ENCODE measurements around the gene SRRM5. TPM values are rescaled to one million over a fixed set of nuclear protein-coding genes. Genes with fewer than 3 reads are reported as not detected.
A peak's percentile ranks its signal among the peaks of the same experiment; 100 is the strongest.

Gene SRRM5
- total RNA-seq, 4 donors from 2014 or later, result 0.13 to 0.42 (median 0.25) TPM

- TF ChIP-seq POLR2A (IDR thresholded peaks at IDR 0.05; ENCODE audit: low read depth) (no peak), POLR2AphosphoS5 (IDR thresholded peaks at IDR 0.05) (no peak), CTCF (IDR thresholded peaks at IDR 0.05) (no peak), EP300 (IDR thresholded peaks at IDR 0.05) (no peak)
- DNase-seq (ENCODE audit: extremely low spot score), result no peak
- intact Hi-C loops (cut with DNase I), result no loop called here
- 99% methylated on average over 8 of the region's 8 CpGs for WGBS
- no peaks in the 10 kb centered on the region for H3K27me3 ChIP-seq
- H3K27ac ChIP-seq (replicated peaks in 1 of 4), result no peak overlapping the region
- H3K36me3 ChIP-seq, result peaks cover 9 to 38% (median 32%) of the 10 kb centered on the region in 4 donors
- H3K9me3 ChIP-seq, result peaks cover 0 to 3% (median 0%) of the 10 kb centered on the region in 4 donors
- H3K4me1 ChIP-seq, result no peaks in the 10 kb centered on the region
- H3K4me3 ChIP-seq, result no peak overlapping the region
Observed at GRCh38 chr19:43658494-43658893, 46.6 kb downstream of the SRRM5 start.

GRCh38 chr19:43660301-43660970 lies 48.5 kb downstream of the SRRM5 start:
- WGBS, result 88% methylated on average over 7 of the region's 7 CpGs
- Histone ChIP-seq H3K9me3 (peaks cover 0 to 3% (median 0%) of the 10 kb centered on the region in 4 donors), H3K4me3 (no peak overlapping the region), H3K36me3 (peaks cover 4 to 30% (median 23%) of the 10 kb centered on the region in 4 donors), H3K27ac (replicated peaks in 1 of 4) (no peak overlapping the region), H3K4me1 (no peaks in the 10 kb centered on the region), H3K27me3 (no peaks in the 10 kb centered on the region)
- TF ChIP-seq EP300 (IDR thresholded peaks at IDR 0.05) (no peak), POLR2AphosphoS5 (IDR thresholded peaks at IDR 0.05) (no peak), POLR2A (IDR thresholded peaks at IDR 0.05; ENCODE audit: low read depth) (no peak), CTCF (IDR thresholded peaks at IDR 0.05) (no peak)
- intact Hi-C loops (cut with DNase I), result no loop called here
- no peak for DNase-seq (ENCODE audit: extremely low spot score)

- WGBS, result 80% methylated on average over 6 of the region's 6 CpGs
- Histone ChIP-seq H3K27ac (replicated peaks in 1 of 4) (no peak overlapping the region), H3K4me3 (no peak overlapping the region), H3K4me1 (no peaks in the 10 kb centered on the region), H3K36me3 (peaks cover 1 to 28% (median 20%) of the 10 kb centered on the region in 4 donors), H3K27me3 (no peaks in the 10 kb centered on the region), H3K9me3 (peaks cover 0 to 3% (median 0%) of the 10 kb centered on the region in 4 donors)
- no peak for DNase-seq (ENCODE audit: extremely low spot score)
- intact Hi-C loops (cut with DNase I), result no loop called here
- TF ChIP-seq POLR2A (IDR thresholded peaks at IDR 0.05; ENCODE audit: low read depth) (no peak), CTCF (IDR thresholded peaks at IDR 0.05) (no peak), EP300 (IDR thresholded peaks at IDR 0.05) (no peak), POLR2AphosphoS5 (IDR thresholded peaks at IDR 0.05) (no peak)
Observed at GRCh38 chr19:43660971-43661360, 49.1 kb downstream of the SRRM5 start.

- peaks cover 2 to 4% (median 3%) of the 10 kb centered on the region in 4 donors for H3K4me1 ChIP-seq
- intact Hi-C loops (cut with DNase I), result no loop called here
- DNase-seq (ENCODE audit: extremely low spot score), result no peak
- H3K27ac ChIP-seq (replicated peaks in 1 of 4), result no peak overlapping the region
- H3K27me3 ChIP-seq, result no peaks in the 10 kb centered on the region
- H3K36me3 ChIP-seq, result peaks cover 4 to 37% (median 17%) of the 10 kb centered on the region in 4 donors
- H3K4me3 ChIP-seq, result no peak overlapping the region
- peaks cover 0 to 3% (median 0%) of the 10 kb centered on the region in 4 donors for H3K9me3 ChIP-seq
- 83% methylated on average over 6 of the region's 6 CpGs for WGBS
- peak in 1 of 3 experiments; percentile 16 for TF ChIP-seq CTCF (IDR thresholded peaks at IDR 0.05)
- no peak for TF ChIP-seq POLR2AphosphoS5 (IDR thresholded peaks at IDR 0.05)
Observed at GRCh38 chr19:43662487-43662886, 50.6 kb downstream of the SRRM5 start.

GRCh38 chr19:43664018-43664417 lies 52.1 kb downstream of the SRRM5 start:
- Histone ChIP-seq H3K9me3 (no peaks in the 10 kb centered on the region), H3K4me3 (no peak overlapping the region), H3K27me3 (no peaks in the 10 kb centered on the region), H3K27ac (replicated peaks in 1 of 4) (no peak overlapping the region), H3K36me3 (peaks cover 4 to 38% (median 17%) of the 10 kb centered on the region in 4 donors), H3K4me1 (peaks cover 7 to 11% (median 9%) of the 10 kb centered on the region in 4 donors)
- DNase-seq (ENCODE audit: extremely low spot score), result no peak
- intact Hi-C loops (cut with DNase I), result no loop called here
- WGBS, result 58% methylated on average over 7 of the region's 7 CpGs
- no peak for TF ChIP-seq EP300 (IDR thresholded peaks at IDR 0.05)
- no peak for TF ChIP-seq CTCF (IDR thresholded peaks at IDR 0.05)
- no peak for TF ChIP-seq POLR2A (IDR thresholded peaks at IDR 0.05; ENCODE audit: low read depth)
- no peak for TF ChIP-seq POLR2AphosphoS5 (IDR thresholded peaks at IDR 0.05)

Data from esophagus muscularis mucosa (tissue), 4 donors.